HG03175 (cell line): ENCODE data around the gene TMEM9.

Experiments used
- ATAC-seq: cut with Tn5 transposase; IDR thresholded peaks from one replicate; pipeline ENCODE4 v1.9.1; 2021; ENCODE audit warnings: mild to moderate bottlenecking, moderate library complexity; ENCODE audit not compliant: unreplicated experiment

Gene TMEM9

GRCh38 chr1:201110138-201110537 lies 44.1 kb downstream of the TMEM9 start:
- ATAC-seq, result no peak

- ATAC-seq, result no peak
These were observed 44.6 kb downstream of the TMEM9 start for GRCh38 chr1:201109651-201110050.

GRCh38 chr1:201108614-201109013 lies 45.7 kb downstream of the TMEM9 start:
- ATAC-seq, result no peak

- ATAC-seq, result no peak
These were observed 48.6 kb downstream of the TMEM9 start for GRCh38 chr1:201105688-201106087.

DNA sequence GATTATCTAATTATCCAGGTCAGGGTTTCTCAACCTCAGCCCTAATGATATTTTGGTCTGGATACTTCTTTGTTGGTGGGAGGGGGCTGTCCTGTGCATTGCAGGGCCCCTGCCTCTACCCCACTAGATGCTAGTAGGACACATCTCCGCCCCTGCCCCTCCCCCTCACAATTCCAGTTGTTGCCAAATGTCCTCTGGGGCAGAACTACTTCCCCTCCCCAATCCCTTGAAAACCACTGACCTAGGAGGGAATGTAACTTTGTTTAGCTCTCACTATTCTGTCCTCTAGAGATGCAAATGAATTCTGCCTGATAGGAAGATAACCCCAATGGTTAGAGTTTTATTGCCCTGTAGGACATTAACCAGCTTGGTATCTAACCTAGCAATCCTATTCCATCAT lies 50.1 kb downstream of the TMEM9 start:
- no peak for ATAC-seq

- ATAC-seq, result no peak
These were observed 50.6 kb downstream of the TMEM9 start for GRCh38 chr1:201103666-201104065.

DNA sequence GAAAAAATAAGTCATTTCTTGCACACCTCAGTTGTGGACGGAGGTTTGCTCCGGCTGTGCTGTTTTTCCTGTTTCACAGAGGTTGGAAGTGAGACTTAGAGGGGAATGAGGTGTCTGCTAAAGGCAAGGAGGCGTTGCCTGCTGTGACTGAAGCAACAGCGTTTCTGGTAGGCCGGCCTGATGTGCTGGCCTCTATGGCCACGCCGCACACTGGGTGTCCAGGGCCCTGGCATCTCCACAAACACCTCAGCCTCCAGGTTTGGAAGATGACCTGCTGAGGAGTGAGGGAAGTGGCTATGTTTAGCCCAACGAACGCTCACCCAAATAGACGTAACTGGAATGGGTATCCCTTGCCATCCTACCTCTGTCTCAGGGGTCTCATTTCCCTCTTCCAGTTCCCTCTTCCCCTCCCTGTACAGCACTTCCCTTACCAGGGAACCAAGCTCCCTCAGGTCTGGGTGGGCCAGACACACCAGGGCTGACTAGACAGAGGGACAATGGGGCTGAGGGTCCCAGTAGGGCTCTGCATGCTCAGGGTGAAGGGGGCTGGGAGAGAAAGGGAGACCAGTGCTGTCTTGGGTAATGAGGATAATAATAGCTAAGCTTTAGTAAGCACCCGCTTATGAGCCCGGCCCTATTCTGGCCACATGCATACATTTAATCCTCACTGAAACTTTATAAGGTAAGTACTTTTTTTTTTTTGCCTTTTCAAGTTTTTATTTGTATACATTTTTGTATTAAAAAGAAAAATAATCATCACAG lies 53.9 kb downstream of the TMEM9 start:
- no peak for ATAC-seq

DNA sequence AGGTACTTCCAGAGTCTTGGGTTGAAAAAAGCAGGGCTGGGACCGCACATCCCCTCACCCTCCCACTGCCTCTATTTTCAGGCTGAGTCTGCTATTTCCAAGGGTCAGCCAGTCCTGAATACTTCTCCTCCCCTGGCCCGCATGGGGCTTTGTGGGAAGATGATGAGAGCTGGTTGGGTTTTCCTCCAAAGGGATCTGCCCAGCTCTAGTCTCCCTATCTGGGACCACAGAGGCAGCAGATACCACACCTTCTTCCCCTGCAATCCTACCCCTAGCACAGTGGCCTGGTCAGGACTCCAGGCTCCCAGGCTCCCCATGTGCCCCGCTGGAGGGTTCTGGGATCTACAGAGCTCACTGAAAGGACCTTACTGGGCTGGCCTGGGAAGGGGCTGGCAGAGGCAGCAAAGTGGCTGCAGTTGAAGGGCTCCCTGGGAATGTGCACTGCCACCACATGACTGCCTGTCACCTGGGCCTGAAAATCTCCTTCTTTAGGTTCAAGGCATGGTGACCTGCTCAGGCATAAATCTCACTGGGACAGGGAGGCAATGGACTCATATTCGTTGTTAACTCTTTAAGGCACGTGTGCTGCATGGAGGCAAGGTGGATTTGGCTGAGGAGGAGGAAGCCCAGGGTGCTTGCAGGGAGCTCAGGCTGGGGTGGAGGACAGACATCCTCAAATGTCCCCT lies 55.1 kb downstream of the TMEM9 start:
- ATAC-seq, result no peak

DNA sequence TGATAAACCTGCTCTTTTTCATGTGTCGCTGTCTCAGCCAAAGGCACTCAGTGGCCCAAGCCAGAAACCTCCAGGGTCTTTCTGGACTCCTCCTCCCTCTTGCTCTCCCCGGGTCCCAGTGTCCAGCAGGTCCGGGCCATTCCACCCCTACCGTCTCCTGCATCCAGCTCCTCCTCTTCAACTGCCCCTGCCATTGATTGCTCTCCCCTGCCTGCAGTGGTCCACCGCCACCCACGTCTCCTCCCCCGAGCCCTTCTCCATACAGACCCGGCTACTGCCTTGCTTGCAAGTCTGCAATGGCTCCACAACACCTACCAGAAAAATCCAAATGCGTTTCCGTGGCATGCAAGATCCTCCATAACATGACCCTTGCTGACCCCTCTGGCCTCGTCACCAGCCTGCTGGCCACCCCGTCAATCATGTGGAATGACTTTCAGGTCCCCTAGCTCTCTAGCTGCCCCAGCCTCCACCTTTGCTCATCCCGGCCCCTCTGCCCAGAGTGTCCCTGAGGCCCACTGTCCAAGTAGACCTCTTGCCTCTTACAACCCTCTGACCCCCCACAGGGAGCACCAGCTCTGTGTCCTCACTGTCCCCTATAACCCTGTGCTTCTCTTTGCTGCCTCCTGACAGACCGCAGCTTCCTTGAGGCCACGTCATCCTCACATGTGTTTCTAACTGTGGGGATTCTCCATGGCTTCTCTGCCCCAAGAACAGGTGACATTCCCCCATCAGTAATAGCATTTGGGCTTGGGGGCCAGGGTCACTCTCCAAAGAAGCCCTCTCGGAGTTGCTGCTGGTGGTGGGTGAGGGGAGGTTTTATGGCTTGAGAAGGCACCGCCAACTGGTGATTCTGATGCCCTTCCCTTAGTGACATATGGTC lies 57.1 kb downstream of the TMEM9 start:
- ATAC-seq, result no peak

GRCh38 chr1:201096041-201096461 lies 58.2 kb downstream of the TMEM9 start:
- peak; percentile 51 for ATAC-seq

- no peak for ATAC-seq
These were observed 58.7 kb downstream of the TMEM9 start for GRCh38 chr1:201095581-201095980.

DNA sequence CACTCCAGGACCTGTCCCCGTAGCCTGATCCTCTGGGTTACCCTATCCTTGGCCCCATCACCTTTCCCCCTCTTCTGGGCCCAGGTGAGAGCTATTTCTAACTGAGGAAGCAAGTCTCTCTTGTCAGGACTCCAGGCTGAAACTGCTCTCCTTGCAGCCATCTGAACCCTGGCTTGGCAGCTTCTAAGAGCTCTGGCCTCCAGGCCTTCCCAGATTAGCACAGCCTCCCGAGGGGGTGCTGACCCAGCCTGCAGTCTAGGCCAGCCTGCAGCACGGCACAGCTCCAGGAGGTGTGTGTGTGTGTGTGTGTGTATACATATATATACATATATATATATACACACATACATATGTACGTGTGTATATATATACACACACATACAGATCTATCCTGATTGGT lies 59.4 kb downstream of the TMEM9 start:
- no peak for ATAC-seq

DNA sequence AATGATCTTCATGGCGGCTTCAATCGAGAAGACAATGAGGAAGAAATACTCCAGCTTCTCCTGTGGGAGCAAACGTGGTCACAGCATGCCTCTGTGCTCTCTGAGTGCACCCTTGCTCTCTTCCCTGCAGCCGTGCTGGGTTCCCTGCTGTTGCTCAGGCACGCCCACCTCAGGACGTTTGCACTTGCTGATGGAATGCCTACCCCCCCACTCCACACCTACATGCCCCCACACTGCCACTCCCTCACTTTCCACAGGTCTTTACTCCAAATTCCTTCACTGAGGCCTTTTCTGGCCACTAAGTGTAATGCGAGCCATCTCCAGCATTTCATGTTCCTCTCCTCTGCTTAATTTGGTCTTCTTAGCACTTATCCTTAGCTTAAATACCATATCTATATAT lies 60.3 kb downstream of the TMEM9 start:
- ATAC-seq, result no peak

- ATAC-seq, result no peak
These were observed 60.7 kb downstream of the TMEM9 start for GRCh38 chr1:201093561-201093960.

DNA sequence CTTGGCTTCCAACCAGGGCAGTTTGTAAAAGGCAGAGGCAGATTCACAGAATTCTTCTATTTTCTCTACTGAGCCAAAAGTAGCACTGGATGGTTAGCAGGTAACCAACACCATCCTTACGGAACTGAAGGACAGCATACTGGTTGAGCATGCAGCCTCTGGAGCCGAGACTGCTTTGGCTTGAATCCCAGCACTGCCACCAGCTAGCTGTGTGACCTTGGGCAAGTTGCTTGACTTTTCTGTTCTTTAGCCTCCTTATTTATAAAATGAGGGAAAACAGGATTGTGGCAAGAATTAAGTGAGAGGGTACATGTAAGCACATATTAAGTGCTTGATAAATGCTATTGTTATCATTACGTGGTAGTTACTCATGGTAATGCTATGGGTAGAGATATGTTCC lies 61.5 kb downstream of the TMEM9 start:
- ATAC-seq, result no peak

DNA sequence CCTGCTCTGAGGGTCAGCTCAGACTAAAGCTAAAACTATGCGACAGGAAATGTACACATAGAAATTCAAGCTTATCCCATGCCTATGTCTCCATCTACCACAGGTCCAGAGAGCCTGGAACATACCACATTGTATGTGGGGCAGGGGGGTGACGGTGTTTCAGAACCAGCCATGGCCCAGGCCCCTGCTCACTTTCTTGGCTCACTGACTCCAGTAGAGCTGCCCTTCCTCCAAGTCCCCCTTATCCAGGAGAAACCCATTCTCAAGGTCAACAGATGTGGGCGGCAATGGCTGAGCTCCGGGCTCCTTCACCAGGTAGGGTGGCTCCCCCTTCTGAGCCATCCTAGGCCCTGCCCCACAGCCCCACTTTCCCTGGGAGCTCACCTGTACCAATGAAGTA lies 63.0 kb downstream of the TMEM9 start:
- no peak for ATAC-seq

GRCh38 chr1:201090541-201090940 lies 63.7 kb downstream of the TMEM9 start:
- no peak for ATAC-seq

- no peak for ATAC-seq
These were observed 64.7 kb downstream of the TMEM9 start for GRCh38 chr1:201089596-201089995.

GRCh38 chr1:201088901-201089525 lies 65.3 kb downstream of the TMEM9 start:
- ATAC-seq, result no peak

DNA sequence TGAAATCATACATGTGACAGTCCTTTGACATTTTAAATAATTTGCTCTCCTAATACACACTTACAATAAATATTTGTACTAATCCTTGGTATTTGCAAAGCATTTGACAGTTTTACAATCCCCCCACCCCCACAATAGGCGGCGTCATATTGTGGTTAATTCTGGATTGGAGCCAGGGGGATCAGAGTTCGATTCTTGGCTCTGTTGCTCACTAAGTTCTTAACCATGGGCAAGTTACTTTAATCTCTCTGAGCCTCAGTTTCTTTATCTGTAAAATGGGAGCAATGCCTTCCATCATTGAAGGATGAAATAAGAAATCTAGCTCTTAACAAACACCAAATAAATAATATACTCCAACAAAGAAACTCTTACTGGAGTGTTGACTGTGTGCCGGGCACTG lies 65.9 kb downstream of the TMEM9 start:
- no peak for ATAC-seq
